ENCODE results near the gene FAR1.

Gene FAR1

DNA sequence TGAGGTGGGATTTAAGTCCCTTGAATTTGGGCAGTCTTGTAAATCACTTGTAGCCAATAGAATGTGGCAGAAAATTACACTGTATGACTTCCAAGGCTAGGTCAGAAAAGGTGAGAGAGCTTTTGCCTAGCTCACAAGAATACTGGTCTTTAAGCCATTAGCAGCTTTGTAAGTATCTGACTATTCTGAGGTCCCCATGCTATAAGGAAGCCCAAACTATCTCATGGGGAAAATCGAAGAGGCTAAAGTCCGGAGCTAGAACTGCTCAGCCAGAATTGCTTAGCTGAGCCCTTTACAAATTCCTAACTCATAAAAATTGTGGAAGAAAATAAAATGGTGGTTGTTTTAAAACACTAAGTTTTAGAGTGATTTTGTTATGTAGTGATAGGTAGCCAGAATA is 13.0 kb downstream of the FAR1 start:
- H3K27me3 ChIP-seq (replicated peaks in 2 of 5; ENCODE audit: control insufficient read depth in 4 of 5, insufficient read depth in 5 of 5, low read length in 4 of 5), result no peaks in the 10 kb centered on the region
- ChIA-PET CTCF (interaction anchor here (1.1 to 1.5 kb wide), 2 partner anchors 10 to 13 kb away, joined by 4 read pairs; partner anchors contain the start of gene FAR1), POLR2A (no interaction called here)
- H3K4me3 ChIP-seq (ENCODE audit: control insufficient read depth in 1 of 7, extremely low read depth in 1 of 7, insufficient read depth in 4 of 7, low read depth in 2 of 7, low read length in 6 of 7), result no peak overlapping the region
- no peaks in the 10 kb centered on the region for H3K36me3 ChIP-seq (ENCODE audit: control insufficient read depth in 4 of 4, insufficient read depth in 4 of 4, low read length in 3 of 4)
- H3K4me1 ChIP-seq (ENCODE audit: control extremely low read depth in 1 of 4, control insufficient read depth in 4 of 4, insufficient read depth in 4 of 4, low read length in 3 of 4), result peaks cover 0 to 16% (median 3%) of the 10 kb centered on the region in 4 experiments
- H3K9me3 ChIP-seq (ENCODE audit: control extremely low read depth in 1 of 5, control insufficient read depth in 4 of 5, insufficient read depth in 2 of 5, low read depth in 1 of 5, low read length in 4 of 5), result no peaks in the 10 kb centered on the region
- WGBS (ENCODE audit: insufficient coverage), result no CpG with 5 or more reads among the region's 2 CpGs
- DNase-seq, result no peak
- H3K27ac ChIP-seq (ENCODE audit: insufficient read depth in 1 of 2, low read depth in 1 of 2, low read length in 2 of 2, poor library complexity in 1 of 2, severe bottlenecking in 2 of 2), result no peak overlapping the region

DNA sequence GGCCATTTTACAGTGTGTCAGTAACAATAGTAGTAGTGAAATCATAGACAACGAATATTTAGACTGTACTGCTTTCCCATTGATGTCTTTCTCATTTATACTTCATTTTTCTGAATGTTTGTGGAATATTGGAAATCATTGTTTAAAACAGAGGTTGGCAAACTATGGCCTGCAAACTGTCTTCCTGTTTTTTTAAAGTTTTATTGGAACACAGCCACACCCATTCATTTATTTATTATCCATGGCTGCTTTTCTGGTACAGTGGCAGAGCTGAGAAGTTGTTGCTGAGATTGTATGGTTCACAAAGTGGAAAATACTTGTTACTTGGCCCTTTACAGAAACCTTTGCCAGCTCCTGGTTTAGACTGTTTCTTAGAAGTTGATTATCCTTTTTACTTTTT is 13.7 kb downstream of the FAR1 start:
- no peak for DNase-seq
- no peaks in the 10 kb centered on the region for H3K27me3 ChIP-seq (replicated peaks in 2 of 5; ENCODE audit: control insufficient read depth in 4 of 5, insufficient read depth in 5 of 5, low read length in 4 of 5)
- no peaks in the 10 kb centered on the region for H3K9me3 ChIP-seq (ENCODE audit: control extremely low read depth in 1 of 5, control insufficient read depth in 4 of 5, insufficient read depth in 2 of 5, low read depth in 1 of 5, low read length in 4 of 5)
- no CpG with 5 or more reads among the region's 1 CpG for WGBS (ENCODE audit: insufficient coverage)
- peaks cover 0 to under 1% (median 0%) of the 10 kb centered on the region in 4 experiments for H3K36me3 ChIP-seq (ENCODE audit: control insufficient read depth in 4 of 4, insufficient read depth in 4 of 4, low read length in 3 of 4)
- no peak overlapping the region for H3K4me3 ChIP-seq (ENCODE audit: control insufficient read depth in 1 of 7, extremely low read depth in 1 of 7, insufficient read depth in 4 of 7, low read depth in 2 of 7, low read length in 6 of 7)
- no peak overlapping the region for H3K27ac ChIP-seq (ENCODE audit: insufficient read depth in 1 of 2, low read depth in 1 of 2, low read length in 2 of 2, poor library complexity in 1 of 2, severe bottlenecking in 2 of 2)
- POLR2A ChIA-PET, result no interaction called here
- CTCF ChIA-PET, result interaction anchor here (1.1 kb wide), 1 partner anchor 10 kb away, joined by 4 read pairs; no protein-coding TSS in a partner anchor
- H3K4me1 ChIP-seq (ENCODE audit: control extremely low read depth in 1 of 4, control insufficient read depth in 4 of 4, insufficient read depth in 4 of 4, low read length in 3 of 4), result peaks cover 0 to 19% (median 3%) of the 10 kb centered on the region in 4 experiments

DNA sequence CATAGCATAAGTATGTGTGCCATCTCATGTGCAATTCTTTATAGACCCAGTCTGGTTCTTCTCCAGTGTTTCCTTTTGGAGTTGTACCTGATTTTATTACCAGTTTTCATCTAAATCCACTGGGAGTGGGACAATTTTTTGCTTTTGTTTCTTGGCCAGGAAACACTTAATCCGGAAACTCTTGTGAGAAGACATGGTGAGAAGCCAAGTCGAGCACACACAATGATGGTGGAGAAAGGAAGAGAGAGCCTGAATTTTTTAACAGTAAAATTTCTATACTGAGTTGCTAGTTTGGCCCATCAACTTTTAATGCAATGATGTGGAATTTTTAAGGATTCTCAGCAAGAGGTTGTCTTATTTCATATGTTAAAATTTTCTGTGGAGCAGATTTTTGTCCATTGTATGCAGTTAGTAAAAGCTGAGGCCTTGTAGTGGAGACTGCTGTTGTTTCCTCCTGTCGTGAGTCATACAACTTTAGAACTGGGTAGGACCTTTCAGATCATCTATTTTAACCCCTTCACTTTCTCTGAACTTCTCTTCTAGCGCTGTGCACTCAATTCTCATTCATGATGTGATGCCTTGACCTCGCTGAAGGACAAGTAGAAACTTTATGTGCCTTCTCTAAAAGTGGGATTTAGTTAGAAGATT is 17.1 kb downstream of the FAR1 start:
- CTCF ChIA-PET, result no interaction called here
- WGBS (ENCODE audit: insufficient coverage), result 100% methylated on average over 2 of the region's 5 CpGs

DNA sequence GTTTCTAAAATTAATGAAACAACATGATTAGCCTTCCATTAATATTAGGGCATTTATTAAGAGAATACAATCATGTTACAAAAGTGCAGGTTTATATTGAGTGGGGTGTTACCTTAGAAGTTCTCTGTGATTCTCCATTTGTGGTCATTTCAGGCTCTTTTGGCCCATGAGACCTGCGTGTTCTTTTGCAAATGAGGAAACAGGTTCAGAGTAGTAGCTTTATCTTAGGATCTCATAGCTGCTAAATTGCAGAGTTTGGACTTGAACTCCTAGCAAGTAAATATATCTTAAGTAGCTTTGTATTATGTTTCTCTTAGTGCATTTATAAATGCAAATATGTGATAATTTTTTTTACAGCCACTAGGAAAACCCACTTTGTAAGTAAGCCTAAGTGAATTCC is 18.3 kb downstream of the FAR1 start:
- WGBS (ENCODE audit: insufficient coverage), result no CpG with 5 or more reads among the region's 1 CpG
- H3K36me3 ChIP-seq (ENCODE audit: control insufficient read depth in 4 of 4, insufficient read depth in 4 of 4, low read length in 3 of 4), result peaks cover 0 to 4% (median 0%) of the 10 kb centered on the region in 4 experiments
- no peak overlapping the region for H3K4me3 ChIP-seq (ENCODE audit: control insufficient read depth in 1 of 7, extremely low read depth in 1 of 7, insufficient read depth in 4 of 7, low read depth in 2 of 7, low read length in 6 of 7)
- DNase-seq, result peak in 2 of 3 donors; percentile 30 to 51
- ChIA-PET CTCF (interaction anchor here (0.9 to 1.2 kb wide), 2 partner anchors 9 to 19 kb away, joined by 3 read pairs; no protein-coding TSS in a partner anchor), POLR2A (no interaction called here)
- H3K27me3 ChIP-seq (replicated peaks in 2 of 5; ENCODE audit: control insufficient read depth in 4 of 5, insufficient read depth in 5 of 5, low read length in 4 of 5), result no peaks in the 10 kb centered on the region
- H3K9me3 ChIP-seq (ENCODE audit: control extremely low read depth in 1 of 5, control insufficient read depth in 4 of 5, insufficient read depth in 2 of 5, low read depth in 1 of 5, low read length in 4 of 5), result no peaks in the 10 kb centered on the region
- no peak overlapping the region for H3K27ac ChIP-seq (ENCODE audit: insufficient read depth in 1 of 2, low read depth in 1 of 2, low read length in 2 of 2, poor library complexity in 1 of 2, severe bottlenecking in 2 of 2)
- H3K4me1 ChIP-seq (ENCODE audit: control extremely low read depth in 1 of 4, control insufficient read depth in 4 of 4, insufficient read depth in 4 of 4, low read length in 3 of 4), result peaks cover 0 to 13% (median 0%) of the 10 kb centered on the region in 4 experiments

More for the DNA sequence above, 17.1 kb downstream of the FAR1 start:
- Histone ChIP-seq H3K9me3 (ENCODE audit: control extremely low read depth in 1 of 5, control insufficient read depth in 4 of 5, insufficient read depth in 2 of 5, low read depth in 1 of 5, low read length in 4 of 5) (no peaks in the 10 kb centered on the region), H3K4me1 (ENCODE audit: control extremely low read depth in 1 of 4, control insufficient read depth in 4 of 4, insufficient read depth in 4 of 4, low read length in 3 of 4) (peaks cover 0 to 17% (median 2%) of the 10 kb centered on the region in 4 experiments), H3K27ac (ENCODE audit: insufficient read depth in 1 of 2, low read depth in 1 of 2, low read length in 2 of 2, poor library complexity in 1 of 2, severe bottlenecking in 2 of 2) (no peak overlapping the region), H3K27me3 (replicated peaks in 2 of 5; ENCODE audit: control insufficient read depth in 4 of 5, insufficient read depth in 5 of 5, low read length in 4 of 5) (no peaks in the 10 kb centered on the region), H3K36me3 (ENCODE audit: control insufficient read depth in 4 of 4, insufficient read depth in 4 of 4, low read length in 3 of 4) (peaks cover 0 to 4% (median 0%) of the 10 kb centered on the region in 4 experiments), H3K4me3 (ENCODE audit: control insufficient read depth in 1 of 7, extremely low read depth in 1 of 7, insufficient read depth in 4 of 7, low read depth in 2 of 7, low read length in 6 of 7) (no peak overlapping the region)
- no peak for DNase-seq
- POLR2A ChIA-PET, result no interaction called here

DNA sequence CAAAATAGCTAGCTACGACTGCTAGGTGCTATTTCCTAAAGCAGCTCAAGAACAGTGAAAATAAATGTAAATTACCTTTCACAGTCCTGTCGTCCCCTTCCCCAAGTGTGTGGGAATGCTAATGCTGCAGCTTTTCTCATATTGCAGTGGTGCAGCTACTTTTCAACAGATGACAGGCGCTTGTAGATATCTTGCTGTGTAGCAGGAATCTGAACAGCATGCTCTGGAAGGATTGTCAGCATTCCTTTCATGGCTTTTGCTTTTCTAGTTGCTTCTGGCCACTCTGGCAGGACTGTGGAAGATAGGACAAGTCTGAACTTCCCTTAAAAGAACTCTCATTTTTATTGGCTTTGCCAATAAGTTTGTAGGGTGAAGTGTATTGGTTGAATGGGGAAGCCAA is 18.8 kb downstream of the FAR1 start:
- Histone ChIP-seq H3K36me3 (ENCODE audit: control insufficient read depth in 4 of 4, insufficient read depth in 4 of 4, low read length in 3 of 4) (peaks cover 0 to 4% (median 0%) of the 10 kb centered on the region in 4 experiments), H3K9me3 (ENCODE audit: control extremely low read depth in 1 of 5, control insufficient read depth in 4 of 5, insufficient read depth in 2 of 5, low read depth in 1 of 5, low read length in 4 of 5) (no peaks in the 10 kb centered on the region), H3K4me1 (ENCODE audit: control extremely low read depth in 1 of 4, control insufficient read depth in 4 of 4, insufficient read depth in 4 of 4, low read length in 3 of 4) (peaks cover 0 to 12% (median 0%) of the 10 kb centered on the region in 4 experiments), H3K27ac (ENCODE audit: insufficient read depth in 1 of 2, low read depth in 1 of 2, low read length in 2 of 2, poor library complexity in 1 of 2, severe bottlenecking in 2 of 2) (no peak overlapping the region), H3K27me3 (replicated peaks in 2 of 5; ENCODE audit: control insufficient read depth in 4 of 5, insufficient read depth in 5 of 5, low read length in 4 of 5) (no peaks in the 10 kb centered on the region), H3K4me3 (ENCODE audit: control insufficient read depth in 1 of 7, extremely low read depth in 1 of 7, insufficient read depth in 4 of 7, low read depth in 2 of 7, low read length in 6 of 7) (no peak overlapping the region)
- ChIA-PET CTCF (interaction anchor here (0.9 to 1.2 kb wide), 2 partner anchors 9 to 20 kb away, joined by 3 read pairs; no protein-coding TSS in a partner anchor), POLR2A (no interaction called here)
- no peak for DNase-seq
- 93% methylated on average over 3 of the region's 3 CpGs for WGBS (ENCODE audit: insufficient coverage)

DNA sequence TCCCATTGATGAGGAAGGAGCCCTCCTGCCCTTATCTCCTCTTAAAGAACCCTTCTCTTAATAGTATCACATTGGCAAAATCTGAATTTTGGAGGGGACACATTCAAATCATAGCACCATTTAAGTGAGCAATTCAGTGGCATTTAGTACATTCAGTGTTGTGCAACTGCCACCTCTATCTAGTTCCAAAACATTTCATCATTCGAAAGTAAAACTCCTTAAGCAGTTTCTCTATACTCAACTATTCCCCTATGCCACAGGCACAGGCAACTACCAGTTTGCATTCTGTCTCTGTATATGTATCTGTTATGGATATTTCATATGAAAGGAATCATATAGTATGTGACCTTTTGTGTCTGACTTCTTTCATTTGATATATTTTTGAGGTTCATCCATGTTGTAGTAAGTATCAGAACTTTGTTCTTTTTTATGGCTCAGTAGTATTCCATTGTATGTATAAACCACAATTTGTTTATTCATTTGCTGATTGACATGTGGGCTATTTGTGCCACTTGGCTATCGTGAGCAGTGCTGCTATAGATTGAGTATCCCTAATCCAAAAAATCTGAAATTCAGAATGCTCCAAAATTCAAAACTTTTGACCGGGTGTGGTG is 22.9 kb downstream of the FAR1 start:
- CTCF ChIA-PET, result no interaction called here
- DNase-seq, result no peak
- POLR2A ChIA-PET, result no interaction called here
- H3K4me3 ChIP-seq (ENCODE audit: control insufficient read depth in 1 of 7, extremely low read depth in 1 of 7, insufficient read depth in 4 of 7, low read depth in 2 of 7, low read length in 6 of 7), result no peak overlapping the region
- WGBS (ENCODE audit: insufficient coverage), result 100% methylated on average over 1 of the region's 3 CpGs
- no peak overlapping the region for H3K27ac ChIP-seq (ENCODE audit: insufficient read depth in 1 of 2, low read depth in 1 of 2, low read length in 2 of 2, poor library complexity in 1 of 2, severe bottlenecking in 2 of 2)
- peaks cover 0 to 6% (median 0%) of the 10 kb centered on the region in 4 experiments for H3K4me1 ChIP-seq (ENCODE audit: control extremely low read depth in 1 of 4, control insufficient read depth in 4 of 4, insufficient read depth in 4 of 4, low read length in 3 of 4)
- no peaks in the 10 kb centered on the region for H3K27me3 ChIP-seq (replicated peaks in 2 of 5; ENCODE audit: control insufficient read depth in 4 of 5, insufficient read depth in 5 of 5, low read length in 4 of 5)
- H3K9me3 ChIP-seq (ENCODE audit: control extremely low read depth in 1 of 5, control insufficient read depth in 4 of 5, insufficient read depth in 2 of 5, low read depth in 1 of 5, low read length in 4 of 5), result no peaks in the 10 kb centered on the region
- H3K36me3 ChIP-seq (ENCODE audit: control insufficient read depth in 4 of 4, insufficient read depth in 4 of 4, low read length in 3 of 4), result peaks cover 3 to 17% (median 7%) of the 10 kb centered on the region in 4 experiments

DNA sequence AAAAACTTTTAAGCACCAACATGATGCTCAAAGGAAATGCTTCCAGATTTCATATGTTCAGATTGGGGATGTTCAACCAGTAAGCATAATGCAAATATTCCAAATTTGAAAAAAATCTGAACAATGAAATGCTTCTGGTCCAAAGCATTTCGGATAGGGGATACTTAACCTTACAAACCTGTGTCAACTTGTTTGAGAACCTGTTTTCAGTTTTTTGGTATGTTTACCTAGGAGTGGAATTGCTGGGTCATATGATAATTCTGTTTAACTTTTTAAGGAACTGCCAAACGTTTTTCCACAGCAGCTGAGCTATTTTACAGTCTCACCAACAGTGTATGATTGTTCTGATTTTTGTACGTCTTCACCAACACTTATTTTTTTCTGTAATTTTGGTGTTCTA is 23.7 kb downstream of the FAR1 start:
- CTCF ChIA-PET, result interaction anchor here (1.1 kb wide), 2 partner anchors 22 to 27 kb away, joined by 3 read pairs; no protein-coding TSS in a partner anchor
- Histone ChIP-seq H3K36me3 (ENCODE audit: control insufficient read depth in 4 of 4, insufficient read depth in 4 of 4, low read length in 3 of 4) (peaks cover 6 to 23% (median 8%) of the 10 kb centered on the region in 4 experiments), H3K9me3 (ENCODE audit: control extremely low read depth in 1 of 5, control insufficient read depth in 4 of 5, insufficient read depth in 2 of 5, low read depth in 1 of 5, low read length in 4 of 5) (no peaks in the 10 kb centered on the region), H3K4me3 (ENCODE audit: control insufficient read depth in 1 of 7, extremely low read depth in 1 of 7, insufficient read depth in 4 of 7, low read depth in 2 of 7, low read length in 6 of 7) (no peak overlapping the region), H3K27me3 (replicated peaks in 2 of 5; ENCODE audit: control insufficient read depth in 4 of 5, insufficient read depth in 5 of 5, low read length in 4 of 5) (no peaks in the 10 kb centered on the region), H3K4me1 (ENCODE audit: control extremely low read depth in 1 of 4, control insufficient read depth in 4 of 4, insufficient read depth in 4 of 4, low read length in 3 of 4) (no peaks in the 10 kb centered on the region), H3K27ac (ENCODE audit: insufficient read depth in 1 of 2, low read depth in 1 of 2, low read length in 2 of 2, poor library complexity in 1 of 2, severe bottlenecking in 2 of 2) (no peak overlapping the region)
- DNase-seq, result peak in 1 of 3 donors; percentile 23
- WGBS (ENCODE audit: insufficient coverage), result 90% methylated on average over 2 of the region's 3 CpGs
- POLR2A ChIA-PET, result no interaction called here

Data from common myeloid progenitor, CD34-positive (primary cell).